ENCODE results near the gene PAIP2.

Gene PAIP2

DNA sequence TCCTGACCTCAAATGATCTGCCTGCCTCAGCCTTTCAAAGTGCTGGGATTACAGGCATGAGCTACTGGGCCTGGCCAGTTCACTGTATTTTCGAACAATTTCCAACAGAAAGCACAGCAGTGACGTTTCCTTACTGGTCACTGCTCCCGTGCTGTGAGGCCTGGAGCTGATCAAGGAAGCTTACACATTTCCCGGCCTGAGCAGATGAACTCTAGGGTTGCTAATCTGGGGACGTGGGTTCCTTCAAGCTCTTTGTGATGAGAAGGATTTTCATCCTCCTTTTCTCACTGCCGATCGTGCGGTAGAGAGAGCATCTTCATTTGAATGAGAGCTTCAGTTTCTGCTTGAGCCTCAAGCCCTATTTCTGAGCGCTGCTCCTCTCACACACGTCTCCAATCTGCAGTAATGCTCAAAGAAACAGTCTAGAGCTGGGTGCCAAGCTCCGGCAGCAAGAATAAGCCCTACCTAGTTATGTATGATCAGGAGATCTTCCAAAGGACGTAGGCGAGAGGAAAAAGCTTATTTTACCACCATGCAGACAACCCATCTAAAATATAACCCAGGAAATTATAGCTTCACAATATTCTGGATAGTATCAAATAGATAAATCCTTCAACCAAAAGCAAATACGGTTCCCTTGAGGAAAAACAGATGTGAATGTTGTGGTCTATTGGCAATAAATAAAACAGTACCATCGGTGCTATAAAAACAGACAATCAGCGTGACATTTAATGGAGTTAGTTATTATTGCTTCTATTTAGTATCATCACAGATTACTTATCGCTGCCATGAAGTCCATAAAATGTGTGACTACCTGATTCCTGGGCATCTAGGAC is 69.6 kb downstream of the PAIP2 start:
- TF ChIP-seq GATA1 (IDR thresholded peaks at IDR 0.05; ENCODE audit: low read depth, low read length) = no peak
- TF ChIP-seq POLR2A (IDR thresholded peaks at IDR 0.05; ENCODE audit: low read length) = no peak

GRCh38 chr5:139413153-139413552 is 71.5 kb downstream of the PAIP2 start:
- DNase-seq = no peak
- TF ChIP-seq POLR2A (IDR thresholded peaks at IDR 0.05; ENCODE audit: low read length) (no peak), GATA1 (IDR thresholded peaks at IDR 0.05; ENCODE audit: low read depth, low read length) (no peak)

More for the DNA sequence above, 69.6 kb downstream of the PAIP2 start:
- DNase-seq = no peak

DNA sequence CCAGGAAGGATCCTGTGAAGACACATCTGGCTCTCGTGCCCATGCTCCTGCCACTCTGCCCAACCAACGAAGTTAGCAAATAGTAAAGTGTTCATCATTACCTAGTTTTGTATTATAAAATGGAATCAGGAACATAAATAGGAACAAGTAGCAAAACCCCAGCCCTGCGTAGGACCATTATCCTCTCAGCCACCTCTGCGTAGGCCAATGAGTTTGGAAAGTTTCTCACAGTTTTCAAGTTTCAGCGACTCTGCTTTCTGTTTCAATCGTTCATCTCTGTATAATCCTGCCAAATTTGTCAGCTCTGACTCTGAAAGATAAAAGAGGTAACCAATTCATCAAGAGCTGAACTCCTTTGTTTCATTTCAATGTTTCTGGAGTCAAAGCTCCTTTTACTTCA is 72.3 kb downstream of the PAIP2 start:
- DNase-seq = no peak
- TF ChIP-seq POLR2A (IDR thresholded peaks at IDR 0.05; ENCODE audit: low read length) (no peak), GATA1 (IDR thresholded peaks at IDR 0.05; ENCODE audit: low read depth, low read length) (no peak)

DNA sequence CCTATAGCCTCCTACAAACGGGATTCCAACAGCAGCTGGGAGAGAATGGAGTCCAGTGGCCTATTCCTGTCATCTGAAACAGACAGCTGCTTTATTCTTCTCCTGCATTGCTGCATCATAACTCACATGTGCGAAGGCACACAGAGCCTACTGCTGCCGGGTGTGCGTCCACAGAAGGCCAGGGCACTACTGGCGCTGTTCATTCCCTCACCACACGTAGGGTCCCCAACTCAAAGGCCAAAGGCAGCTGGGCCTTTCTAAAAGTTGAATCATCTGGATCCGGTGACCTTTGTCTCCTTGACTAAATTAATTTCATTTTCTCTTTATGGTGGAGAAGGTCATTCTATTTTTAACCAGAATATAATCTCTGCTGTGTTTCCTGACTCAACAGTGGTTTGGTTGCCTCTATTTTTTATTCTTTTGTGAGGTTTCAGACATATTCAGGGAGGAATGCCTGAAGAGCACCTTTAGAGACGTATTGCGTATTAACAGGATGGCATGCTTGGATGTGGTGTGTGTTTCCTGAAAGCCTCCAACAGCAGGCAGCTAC is 73.0 kb downstream of the PAIP2 start:
- DNase-seq = no peak
- TF ChIP-seq GATA1 (IDR thresholded peaks at IDR 0.05; ENCODE audit: low read depth, low read length) (no peak), POLR2A (IDR thresholded peaks at IDR 0.05; ENCODE audit: low read length) (no peak)

DNA sequence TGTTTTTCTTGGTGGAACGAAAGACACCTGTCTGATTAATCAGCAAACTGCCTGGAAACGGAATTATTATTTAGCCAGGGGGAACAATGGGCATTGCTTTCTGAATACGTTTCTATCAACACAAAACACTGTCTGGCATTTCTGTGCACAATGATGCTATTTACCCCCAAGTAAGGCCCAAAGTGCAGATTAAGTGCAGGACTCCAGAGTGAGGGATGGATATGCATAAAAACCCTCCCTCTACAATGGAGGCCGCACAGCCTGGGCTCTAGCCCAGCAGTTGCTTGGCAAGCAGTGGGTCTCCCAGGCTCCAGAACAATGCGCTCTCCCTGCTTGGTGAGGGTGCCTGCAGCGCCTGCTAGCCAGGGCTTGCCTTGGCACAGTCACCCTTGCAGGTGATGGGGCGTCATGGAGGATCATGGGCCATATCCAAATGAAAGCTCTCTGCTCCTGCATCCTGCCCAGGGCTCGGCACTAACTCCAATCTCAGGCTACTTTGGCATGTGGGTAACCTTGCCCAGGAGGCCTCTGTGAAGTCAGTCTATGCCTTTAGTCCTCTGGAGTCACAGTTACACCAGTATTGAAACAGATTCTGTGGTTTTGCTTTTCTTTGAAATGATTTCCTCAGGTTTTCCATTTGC is 73.7 kb downstream of the PAIP2 start:
- DNase-seq = no peak
- no peak for TF ChIP-seq POLR2A (IDR thresholded peaks at IDR 0.05; ENCODE audit: low read length)
- TF ChIP-seq GATA1 (IDR thresholded peaks at IDR 0.05; ENCODE audit: low read depth, low read length) = no peak

DNA sequence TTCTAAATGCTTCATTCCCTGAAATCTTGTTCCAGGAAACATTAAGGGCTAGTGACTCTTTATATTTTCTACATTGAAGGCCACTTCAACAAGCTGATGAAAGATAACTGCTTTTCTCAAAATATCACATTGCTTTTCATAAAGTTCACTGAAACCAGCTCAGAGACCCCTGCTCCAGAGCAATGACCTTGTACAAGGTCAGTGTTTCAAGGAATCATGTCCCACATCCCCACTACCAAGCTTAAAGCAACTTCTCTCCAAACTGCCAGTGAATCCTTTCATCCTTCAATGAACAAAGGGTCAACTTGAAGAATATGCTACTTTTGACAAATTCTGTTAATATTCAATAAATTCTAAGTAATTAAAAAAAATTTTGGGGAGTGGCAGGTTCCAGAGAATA is 74.2 kb downstream of the PAIP2 start:
- TF ChIP-seq GATA1 (IDR thresholded peaks at IDR 0.05; ENCODE audit: low read depth, low read length) = no peak
- TF ChIP-seq POLR2A (IDR thresholded peaks at IDR 0.05; ENCODE audit: low read length) = no peak
- no peak for DNase-seq

GRCh38 chr5:139416651-139417050 is 75.0 kb downstream of the PAIP2 start:
- TF ChIP-seq POLR2A (IDR thresholded peaks at IDR 0.05; ENCODE audit: low read length) (no peak), GATA1 (IDR thresholded peaks at IDR 0.05; ENCODE audit: low read depth, low read length) (no peak)
- DNase-seq = no peak

GRCh38 chr5:139417214-139417613 is 75.6 kb downstream of the PAIP2 start:
- DNase-seq = no peak
- no peak for TF ChIP-seq POLR2A (IDR thresholded peaks at IDR 0.05; ENCODE audit: low read length)
- no peak for TF ChIP-seq GATA1 (IDR thresholded peaks at IDR 0.05; ENCODE audit: low read depth, low read length)

- TF ChIP-seq GATA1 (IDR thresholded peaks at IDR 0.05; ENCODE audit: low read depth, low read length) (no peak), POLR2A (IDR thresholded peaks at IDR 0.05; ENCODE audit: low read length) (no peak)
- DNase-seq = no peak
Observed at GRCh38 chr5:139418793-139419192, 77.1 kb downstream of the PAIP2 start.

Data from erythroblast (primary cell).